Uterus (tissue), 4 donors: ENCODE data around the gene CLEC2D. TPM values are rescaled to one million over a fixed set of nuclear protein-coding genes. Genes with fewer than 3 reads are reported as not detected.
"Not testable (repeated sequence)": the region's sequence is repeated elsewhere in the genome, so short reads cannot be mapped to it uniquely, and the experiment has no call there.

ENCODE experiments used
- DNase-seq, 2 donors: peaks; one replicate each; pipeline ENCODE4 v3.0.0-alpha.2; 2019 to 2020
- H3K27ac ChIP-seq, 2 donors: fragments of 200-600 bp; sonication (generic); 1 replicate in 1 of 2; 2 replicates in 1 of 2; pipeline ENCODE4 v1.5.1; 2016 to 2018
- H3K27me3 ChIP-seq, 2 donors: fragments of 200-600 bp; sonication (generic); one replicate each; pipeline ENCODE4 v1.5.1; 2018 to 2019; ENCODE audit warnings: control low read depth in 1 of 2
- H3K36me3 ChIP-seq, 2 donors: fragments of 200-600 bp; sonication (generic); one replicate each; pipeline ENCODE4 v1.5.1; 2019; ENCODE audit warnings: control low read depth in 1 of 2
- H3K4me1 ChIP-seq, 2 donors: fragments of 200-600 bp; sonication (generic); one replicate each; pipeline ENCODE4 v1.5.1; 2018 to 2019; ENCODE audit warnings: control low read depth in 1 of 2
- H3K4me3 ChIP-seq, 2 donors: fragments of 200-600 bp; sonication (generic); 1 replicate in 1 of 2; 2 replicates in 1 of 2; pipeline ENCODE4 v1.5.1; 2018 to 2019; ENCODE audit warnings: mild to moderate bottlenecking in 1 of 2
- H3K9me3 ChIP-seq, 2 donors: fragments of 200-600 bp; sonication (generic); one replicate each; pipeline ENCODE4 v1.5.1; 2019; ENCODE audit warnings: control low read depth in 1 of 2
- POLR2A ChIP-seq, 2 donors: fragments of 450-650 bp; IDR thresholded peaks; one replicate each; pipeline ENCODE4 v1.6.1; 2016; ENCODE audit warnings: antibody characterized with exemption in 2 of 2, mild to moderate bottlenecking in 1 of 2, moderate library complexity in 1 of 2
- intact Hi-C: fragments of 100-400 bp; cut with DNase I; formaldehyde crosslinking; loops from one replicate; pipeline ENCODE4 v1.15.1; 2023; ENCODE audit warnings: low total_unique reads
- total RNA-seq, 4 donors: library from RNA; depleted of rRNA in 3 of 4; stranded (reverse); fragments of >200 nt in 3 of 4; gene quantifications; one replicate each; pipeline versions ENCODE4 v1.1.0 to v1.2.4, GENCODE V29; 2014 to 2023
- TF ChIP-seq, protein P1 (sequence below), 4 experiments: fragments of 200-600 bp in 2 of 4; fragments of 450-650 bp in 2 of 4; sonication (generic) in 2 of 4; IDR thresholded peaks; one replicate each; pipeline ENCODE4 v1.5.1; 2016 to 2019; ENCODE audit warnings: antibody characterized with exemption in 4 of 4, mild to moderate bottlenecking in 2 of 4, moderate library complexity in 1 of 4
- donor health status: DM: yes; HTN: yes; CAD: no.

CLEC2D gene
- total RNA-seq, 4 donors from 2014 or later = 6.8 to 22.8 (median 13.9) TPM

GRCh38 chr12:9673404-9674225 is 4.1 kb downstream of the CLEC2D start:
- intact Hi-C loops = no loop called here
- Histone ChIP-seq H3K27me3 (no peaks in the 10 kb centered on the region), H3K4me3 (no peak overlapping the region), H3K36me3 (no peaks in the 10 kb centered on the region), H3K27ac (no peak overlapping the region), H3K4me1 (peaks cover 0 to under 1% of the 10 kb centered on the region in 2 donors), H3K9me3 (no peaks in the 10 kb centered on the region)
- peak; percentile 32 to 54 for DNase-seq
- TF ChIP-seq POLR2A (IDR thresholded peaks at IDR 0.05) = no peak
- TF ChIP-seq, protein P1, sequence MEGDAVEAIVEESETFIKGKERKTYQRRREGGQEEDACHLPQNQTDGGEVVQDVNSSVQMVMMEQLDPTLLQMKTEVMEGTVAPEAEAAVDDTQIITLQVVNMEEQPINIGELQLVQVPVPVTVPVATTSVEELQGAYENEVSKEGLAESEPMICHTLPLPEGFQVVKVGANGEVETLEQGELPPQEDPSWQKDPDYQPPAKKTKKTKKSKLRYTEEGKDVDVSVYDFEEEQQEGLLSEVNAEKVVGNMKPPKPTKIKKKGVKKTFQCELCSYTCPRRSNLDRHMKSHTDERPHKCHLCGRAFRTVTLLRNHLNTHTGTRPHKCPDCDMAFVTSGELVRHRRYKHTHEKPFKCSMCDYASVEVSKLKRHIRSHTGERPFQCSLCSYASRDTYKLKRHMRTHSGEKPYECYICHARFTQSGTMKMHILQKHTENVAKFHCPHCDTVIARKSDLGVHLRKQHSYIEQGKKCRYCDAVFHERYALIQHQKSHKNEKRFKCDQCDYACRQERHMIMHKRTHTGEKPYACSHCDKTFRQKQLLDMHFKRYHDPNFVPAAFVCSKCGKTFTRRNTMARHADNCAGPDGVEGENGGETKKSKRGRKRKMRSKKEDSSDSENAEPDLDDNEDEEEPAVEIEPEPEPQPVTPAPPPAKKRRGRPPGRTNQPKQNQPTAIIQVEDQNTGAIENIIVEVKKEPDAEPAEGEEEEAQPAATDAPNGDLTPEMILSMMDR (IDR thresholded peaks at IDR 0.05) = no peak

- Histone ChIP-seq H3K27ac (no peak overlapping the region), H3K36me3 (no peaks in the 10 kb centered on the region), H3K4me1 (no peaks in the 10 kb centered on the region), H3K4me3 (no peak overlapping the region), H3K9me3 (no peaks in the 10 kb centered on the region), H3K27me3 (no peaks in the 10 kb centered on the region)
- TF ChIP-seq POLR2A (IDR thresholded peaks at IDR 0.05) = no peak
- TF ChIP-seq, protein P1 (IDR thresholded peaks at IDR 0.05) = no peak
- DNase-seq = no peak
- intact Hi-C loops = no loop called here
These were observed 4.7 kb downstream of the CLEC2D start for GRCh38 chr12:9674226-9674590.

DNA sequence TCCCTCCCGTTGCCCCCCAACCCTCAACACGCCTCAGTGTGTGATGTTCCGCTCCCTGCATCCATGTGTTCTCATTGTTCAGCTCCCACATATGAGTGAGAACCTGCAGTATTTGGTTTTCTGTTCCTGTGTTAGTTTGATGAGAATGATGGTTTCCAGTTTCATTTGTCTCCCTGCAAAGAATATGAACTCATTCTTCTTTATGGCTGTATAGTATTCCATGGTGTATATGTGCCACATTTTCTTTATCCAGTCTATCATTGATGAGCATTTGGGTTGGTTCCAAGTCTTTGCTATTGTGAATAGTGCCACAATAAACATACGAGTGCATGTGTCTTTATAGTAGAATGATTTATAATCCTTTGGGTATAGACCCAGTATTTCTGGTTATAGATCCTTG is 13.0 kb downstream of the CLEC2D start:
- not testable (repeated sequence) for DNase-seq, H3K27me3 ChIP-seq

GRCh38 chr12:9682949-9683348 is 13.4 kb downstream of the CLEC2D start:
- DNase-seq, H3K4me3 ChIP-seq, intact Hi-C loops, H3K4me1 ChIP-seq, H3K27me3 ChIP-seq, H3K36me3 ChIP-seq, H3K9me3 ChIP-seq, H3K27ac ChIP-seq: not testable (repeated sequence)

More for the DNA sequence above, 13.0 kb downstream of the CLEC2D start:
- H3K9me3 ChIP-seq, intact Hi-C loops, H3K27ac ChIP-seq, H3K4me3 ChIP-seq, H3K4me1 ChIP-seq, H3K36me3 ChIP-seq: not testable (repeated sequence)

DNA sequence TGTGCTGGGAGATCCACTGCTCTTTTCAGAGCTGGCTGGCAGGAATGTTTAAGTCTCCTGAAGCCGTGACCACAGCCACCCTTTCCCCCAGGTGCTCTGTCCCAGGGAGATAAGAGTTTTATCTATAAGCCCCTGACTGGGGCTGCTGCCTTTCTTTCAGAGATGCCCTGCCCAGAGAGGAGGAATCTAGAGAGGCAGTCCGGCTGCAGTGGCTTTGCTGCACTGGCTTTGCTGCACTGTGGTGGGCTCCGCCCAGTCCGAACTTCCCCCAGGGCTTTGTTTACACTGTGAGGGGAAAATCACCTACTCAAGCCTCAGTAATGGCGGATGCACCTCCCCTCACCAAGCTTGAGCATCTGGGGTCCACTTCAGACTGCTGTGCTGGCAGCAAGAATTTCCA is 15.9 kb downstream of the CLEC2D start:
- H3K9me3 ChIP-seq, H3K4me1 ChIP-seq, H3K27ac ChIP-seq, H3K27me3 ChIP-seq, DNase-seq, H3K36me3 ChIP-seq, H3K4me3 ChIP-seq, intact Hi-C loops: not testable (repeated sequence)

- no peak overlapping the region for H3K27ac ChIP-seq
- H3K4me3 ChIP-seq = no peak overlapping the region
- TF ChIP-seq POLR2A (IDR thresholded peaks at IDR 0.05) = no peak
- TF ChIP-seq, protein P1 (IDR thresholded peaks at IDR 0.05) = no peak
- peaks cover 0 to 5% of the 10 kb centered on the region in 2 donors for H3K9me3 ChIP-seq
- no peaks in the 10 kb centered on the region for H3K27me3 ChIP-seq
- no peaks in the 10 kb centered on the region for H3K4me1 ChIP-seq
- intact Hi-C loops = no loop called here
- no peak for DNase-seq
- H3K36me3 ChIP-seq = no peaks in the 10 kb centered on the region
These were observed 16.4 kb downstream of the CLEC2D start for GRCh38 chr12:9685915-9686314.
